ENCODE results near the gene BRAT1. TPM values are rescaled to one million over a fixed set of nuclear protein-coding genes. Genes with fewer than 3 reads are reported as not detected.

The BRAT1 gene
- total RNA-seq, 1 experiment from 2014 or later: 50.0 TPM

DNA sequence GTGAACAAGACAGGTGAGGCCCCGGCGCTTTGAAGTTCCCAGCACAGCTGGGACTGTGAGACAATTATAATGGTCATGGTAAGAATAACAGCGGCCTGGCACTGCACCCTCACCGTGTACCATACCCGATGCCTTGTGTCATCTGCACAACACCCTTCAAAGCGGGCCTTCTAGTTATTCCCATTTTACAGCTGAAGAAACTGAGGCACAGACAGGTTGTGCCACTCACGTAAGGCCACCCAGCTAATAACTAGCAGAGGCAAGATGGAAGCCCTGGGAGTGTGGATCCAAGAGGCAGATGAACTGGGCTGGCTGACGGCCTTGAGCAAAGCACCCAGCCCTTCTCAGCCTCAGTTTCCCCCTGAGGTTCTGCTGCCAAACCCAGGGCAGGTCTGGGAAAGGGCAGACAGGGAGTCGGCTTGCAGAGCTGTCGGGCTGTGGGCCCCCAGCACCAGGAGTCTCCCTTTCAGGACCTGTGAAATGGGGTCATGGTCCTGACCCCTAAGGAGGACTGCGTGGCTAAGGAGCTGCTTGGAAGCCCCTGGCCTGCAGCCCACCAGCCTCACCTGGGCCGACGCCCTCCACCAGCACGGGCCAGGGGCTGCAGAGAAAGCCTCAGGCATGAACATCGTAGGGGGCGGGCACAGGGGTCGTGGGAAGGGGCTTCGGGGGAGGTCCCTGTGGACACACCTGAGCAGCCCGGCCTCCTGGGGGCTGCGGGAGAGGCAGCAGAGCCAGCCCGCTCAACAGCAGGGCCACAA lies 51.0 kb downstream of the BRAT1 start:
- Mint-ChIP-seq H3K4me1 (peaks cover 14% of the 10 kb centered on the region), H3K27me3 (ENCODE audit: low read depth) (no peaks in the 10 kb centered on the region; the same call in 1 of the 2 replicates), H3K4me3 (no peak overlapping the region), H3K9me3 (no peaks in the 10 kb centered on the region), H3K27ac (no peak overlapping the region), H3K36me3 (no peaks in the 10 kb centered on the region)
- ATAC-seq (no peak), DNase-seq (ENCODE audit: low spot score) (no peak)
- ChIA-PET CTCF (interaction anchor here (0.6 kb wide), 1 partner anchor 106 kb away, joined by 7 read pairs; no protein-coding TSS in a partner anchor), POLR2A (no interaction called here)
- TF ChIP-seq IRF2 (CRISPR knock-in tag; IDR thresholded peaks at IDR 0.05; ENCODE audit: borderline replicate concordance, low read depth) (no peak), ZNF671 (CRISPR knock-in tag; IDR thresholded peaks at IDR 0.05) (no peak), NR2C2 (CRISPR knock-in tag; IDR thresholded peaks at IDR 0.05) (no peak), JAZF1 (CRISPR knock-in tag; IDR thresholded peaks at IDR 0.05) (no peak), PRRX2 (CRISPR knock-in tag; IDR thresholded peaks at IDR 0.05) (no peak), ZNF232 (CRISPR knock-in tag; IDR thresholded peaks at IDR 0.05) (no peak), FOXJ3 (CRISPR knock-in tag; IDR thresholded peaks at IDR 0.05; ENCODE audit: borderline replicate concordance) (no peak), MXD4 (CRISPR knock-in tag; IDR thresholded peaks at IDR 0.05; ENCODE audit: borderline replicate concordance) (no peak), KAT7 (CRISPR knock-in tag; IDR thresholded peaks at IDR 0.05; ENCODE audit: borderline replicate concordance) (no peak), NR3C1 (CRISPR knock-in tag; conservative IDR thresholded peaks at IDR 0.05; ENCODE audit: low read depth) (no peak), SOX15 (CRISPR knock-in tag; IDR thresholded peaks at IDR 0.05) (no peak)
- TF ChIP-seq, protein P1, sequence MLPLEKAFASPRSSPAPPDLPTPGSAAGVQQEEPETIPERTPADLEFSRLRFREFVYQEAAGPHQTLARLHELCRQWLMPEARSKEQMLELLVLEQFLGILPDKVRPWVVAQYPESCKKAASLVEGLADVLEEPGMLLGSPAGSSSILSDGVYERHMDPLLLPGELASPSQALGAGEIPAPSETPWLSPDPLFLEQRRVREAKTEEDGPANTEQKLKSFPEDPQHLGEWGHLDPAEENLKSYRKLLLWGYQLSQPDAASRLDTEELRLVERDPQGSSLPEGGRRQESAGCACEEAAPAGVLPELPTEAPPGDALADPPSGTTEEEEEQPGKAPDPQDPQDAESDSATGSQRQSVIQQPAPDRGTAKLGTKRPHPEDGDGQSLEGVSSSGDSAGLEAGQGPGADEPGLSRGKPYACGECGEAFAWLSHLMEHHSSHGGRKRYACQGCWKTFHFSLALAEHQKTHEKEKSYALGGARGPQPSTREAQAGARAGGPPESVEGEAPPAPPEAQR (CRISPR knock-in tag; IDR thresholded peaks at IDR 0.05): no peak
- TF ChIP-seq, protein P2, sequence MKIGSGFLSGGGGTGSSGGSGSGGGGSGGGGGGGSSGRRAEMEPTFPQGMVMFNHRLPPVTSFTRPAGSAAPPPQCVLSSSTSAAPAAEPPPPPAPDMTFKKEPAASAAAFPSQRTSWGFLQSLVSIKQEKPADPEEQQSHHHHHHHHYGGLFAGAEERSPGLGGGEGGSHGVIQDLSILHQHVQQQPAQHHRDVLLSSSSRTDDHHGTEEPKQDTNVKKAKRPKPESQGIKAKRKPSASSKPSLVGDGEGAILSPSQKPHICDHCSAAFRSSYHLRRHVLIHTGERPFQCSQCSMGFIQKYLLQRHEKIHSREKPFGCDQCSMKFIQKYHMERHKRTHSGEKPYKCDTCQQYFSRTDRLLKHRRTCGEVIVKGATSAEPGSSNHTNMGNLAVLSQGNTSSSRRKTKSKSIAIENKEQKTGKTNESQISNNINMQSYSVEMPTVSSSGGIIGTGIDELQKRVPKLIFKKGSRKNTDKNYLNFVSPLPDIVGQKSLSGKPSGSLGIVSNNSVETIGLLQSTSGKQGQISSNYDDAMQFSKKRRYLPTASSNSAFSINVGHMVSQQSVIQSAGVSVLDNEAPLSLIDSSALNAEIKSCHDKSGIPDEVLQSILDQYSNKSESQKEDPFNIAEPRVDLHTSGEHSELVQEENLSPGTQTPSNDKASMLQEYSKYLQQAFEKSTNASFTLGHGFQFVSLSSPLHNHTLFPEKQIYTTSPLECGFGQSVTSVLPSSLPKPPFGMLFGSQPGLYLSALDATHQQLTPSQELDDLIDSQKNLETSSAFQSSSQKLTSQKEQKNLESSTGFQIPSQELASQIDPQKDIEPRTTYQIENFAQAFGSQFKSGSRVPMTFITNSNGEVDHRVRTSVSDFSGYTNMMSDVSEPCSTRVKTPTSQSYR (CRISPR knock-in tag; IDR thresholded peaks at IDR 0.05): no peak
- TF ChIP-seq, protein P3, sequence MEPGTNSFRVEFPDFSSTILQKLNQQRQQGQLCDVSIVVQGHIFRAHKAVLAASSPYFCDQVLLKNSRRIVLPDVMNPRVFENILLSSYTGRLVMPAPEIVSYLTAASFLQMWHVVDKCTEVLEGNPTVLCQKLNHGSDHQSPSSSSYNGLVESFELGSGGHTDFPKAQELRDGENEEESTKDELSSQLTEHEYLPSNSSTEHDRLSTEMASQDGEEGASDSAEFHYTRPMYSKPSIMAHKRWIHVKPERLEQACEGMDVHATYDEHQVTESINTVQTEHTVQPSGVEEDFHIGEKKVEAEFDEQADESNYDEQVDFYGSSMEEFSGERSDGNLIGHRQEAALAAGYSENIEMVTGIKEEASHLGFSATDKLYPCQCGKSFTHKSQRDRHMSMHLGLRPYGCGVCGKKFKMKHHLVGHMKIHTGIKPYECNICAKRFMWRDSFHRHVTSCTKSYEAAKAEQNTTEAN (CRISPR knock-in tag; IDR thresholded peaks at IDR 0.05): no peak
- TF ChIP-seq, protein P4, sequence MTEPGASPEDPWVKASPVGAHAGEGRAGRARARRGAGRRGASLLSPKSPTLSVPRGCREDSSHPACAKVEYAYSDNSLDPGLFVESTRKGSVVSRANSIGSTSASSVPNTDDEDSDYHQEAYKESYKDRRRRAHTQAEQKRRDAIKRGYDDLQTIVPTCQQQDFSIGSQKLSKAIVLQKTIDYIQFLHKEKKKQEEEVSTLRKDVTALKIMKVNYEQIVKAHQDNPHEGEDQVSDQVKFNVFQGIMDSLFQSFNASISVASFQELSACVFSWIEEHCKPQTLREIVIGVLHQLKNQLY (CRISPR knock-in tag; IDR thresholded peaks at IDR 0.05): no peak
- TF ChIP-seq, protein P5, sequence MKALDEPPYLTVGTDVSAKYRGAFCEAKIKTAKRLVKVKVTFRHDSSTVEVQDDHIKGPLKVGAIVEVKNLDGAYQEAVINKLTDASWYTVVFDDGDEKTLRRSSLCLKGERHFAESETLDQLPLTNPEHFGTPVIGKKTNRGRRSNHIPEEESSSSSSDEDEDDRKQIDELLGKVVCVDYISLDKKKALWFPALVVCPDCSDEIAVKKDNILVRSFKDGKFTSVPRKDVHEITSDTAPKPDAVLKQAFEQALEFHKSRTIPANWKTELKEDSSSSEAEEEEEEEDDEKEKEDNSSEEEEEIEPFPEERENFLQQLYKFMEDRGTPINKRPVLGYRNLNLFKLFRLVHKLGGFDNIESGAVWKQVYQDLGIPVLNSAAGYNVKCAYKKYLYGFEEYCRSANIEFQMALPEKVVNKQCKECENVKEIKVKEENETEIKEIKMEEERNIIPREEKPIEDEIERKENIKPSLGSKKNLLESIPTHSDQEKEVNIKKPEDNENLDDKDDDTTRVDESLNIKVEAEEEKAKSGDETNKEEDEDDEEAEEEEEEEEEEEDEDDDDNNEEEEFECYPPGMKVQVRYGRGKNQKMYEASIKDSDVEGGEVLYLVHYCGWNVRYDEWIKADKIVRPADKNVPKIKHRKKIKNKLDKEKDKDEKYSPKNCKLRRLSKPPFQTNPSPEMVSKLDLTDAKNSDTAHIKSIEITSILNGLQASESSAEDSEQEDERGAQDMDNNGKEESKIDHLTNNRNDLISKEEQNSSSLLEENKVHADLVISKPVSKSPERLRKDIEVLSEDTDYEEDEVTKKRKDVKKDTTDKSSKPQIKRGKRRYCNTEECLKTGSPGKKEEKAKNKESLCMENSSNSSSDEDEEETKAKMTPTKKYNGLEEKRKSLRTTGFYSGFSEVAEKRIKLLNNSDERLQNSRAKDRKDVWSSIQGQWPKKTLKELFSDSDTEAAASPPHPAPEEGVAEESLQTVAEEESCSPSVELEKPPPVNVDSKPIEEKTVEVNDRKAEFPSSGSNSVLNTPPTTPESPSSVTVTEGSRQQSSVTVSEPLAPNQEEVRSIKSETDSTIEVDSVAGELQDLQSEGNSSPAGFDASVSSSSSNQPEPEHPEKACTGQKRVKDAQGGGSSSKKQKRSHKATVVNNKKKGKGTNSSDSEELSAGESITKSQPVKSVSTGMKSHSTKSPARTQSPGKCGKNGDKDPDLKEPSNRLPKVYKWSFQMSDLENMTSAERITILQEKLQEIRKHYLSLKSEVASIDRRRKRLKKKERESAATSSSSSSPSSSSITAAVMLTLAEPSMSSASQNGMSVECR (CRISPR knock-in tag; IDR thresholded peaks at IDR 0.05; ENCODE audit: borderline replicate concordance): no peak
- TF ChIP-seq, protein P6, sequence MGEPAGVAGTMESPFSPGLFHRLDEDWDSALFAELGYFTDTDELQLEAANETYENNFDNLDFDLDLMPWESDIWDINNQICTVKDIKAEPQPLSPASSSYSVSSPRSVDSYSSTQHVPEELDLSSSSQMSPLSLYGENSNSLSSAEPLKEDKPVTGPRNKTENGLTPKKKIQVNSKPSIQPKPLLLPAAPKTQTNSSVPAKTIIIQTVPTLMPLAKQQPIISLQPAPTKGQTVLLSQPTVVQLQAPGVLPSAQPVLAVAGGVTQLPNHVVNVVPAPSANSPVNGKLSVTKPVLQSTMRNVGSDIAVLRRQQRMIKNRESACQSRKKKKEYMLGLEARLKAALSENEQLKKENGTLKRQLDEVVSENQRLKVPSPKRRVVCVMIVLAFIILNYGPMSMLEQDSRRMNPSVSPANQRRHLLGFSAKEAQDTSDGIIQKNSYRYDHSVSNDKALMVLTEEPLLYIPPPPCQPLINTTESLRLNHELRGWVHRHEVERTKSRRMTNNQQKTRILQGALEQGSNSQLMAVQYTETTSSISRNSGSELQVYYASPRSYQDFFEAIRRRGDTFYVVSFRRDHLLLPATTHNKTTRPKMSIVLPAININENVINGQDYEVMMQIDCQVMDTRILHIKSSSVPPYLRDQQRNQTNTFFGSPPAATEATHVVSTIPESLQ (CRISPR knock-in tag; IDR thresholded peaks at IDR 0.05): no peak

Measured in WTC11 (cell line).